Measurements from ENCODE around the gene AK3. TPM values are rescaled to one million over a fixed set of nuclear protein-coding genes. Genes with fewer than 3 reads are reported as not detected.
A peak's percentile ranks its signal among the peaks of the same experiment; 100 is the strongest.

The AK3 gene
- total and polyA plus RNA-seq, 7 donors: 47.5 to 183 (median 111) TPM

DNA sequence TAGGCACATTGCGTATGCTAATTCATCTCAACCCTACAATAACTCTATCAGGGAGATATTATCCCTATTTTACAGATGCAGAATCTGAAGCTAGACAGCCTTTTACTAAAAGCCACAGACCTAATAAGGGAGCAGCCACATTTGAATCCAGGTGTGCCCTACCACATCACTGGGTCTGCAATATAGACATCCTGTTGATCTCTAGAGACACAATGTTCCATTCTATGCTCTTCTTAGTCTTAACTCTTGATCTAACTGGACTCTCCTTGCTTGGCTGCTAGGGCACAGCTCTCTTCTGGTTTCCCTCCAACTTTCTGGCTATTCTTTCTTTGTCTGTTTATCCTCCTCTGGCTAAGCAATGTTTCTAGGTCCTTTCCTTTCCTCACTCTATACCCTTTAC lies 73.3 kb downstream of the AK3 start:
- DNase-seq (no peak), ATAC-seq (no peak)
- intact Hi-C loops (cut with DNase I): loop anchor here in 1 of 2 donors (5.0 to 10.0 kb wide), 3 partner anchors 75 to 957 kb away; partner anchors contain the start of genes AK3, JAK2 and RIC1
- TF ChIP-seq, protein P1, sequence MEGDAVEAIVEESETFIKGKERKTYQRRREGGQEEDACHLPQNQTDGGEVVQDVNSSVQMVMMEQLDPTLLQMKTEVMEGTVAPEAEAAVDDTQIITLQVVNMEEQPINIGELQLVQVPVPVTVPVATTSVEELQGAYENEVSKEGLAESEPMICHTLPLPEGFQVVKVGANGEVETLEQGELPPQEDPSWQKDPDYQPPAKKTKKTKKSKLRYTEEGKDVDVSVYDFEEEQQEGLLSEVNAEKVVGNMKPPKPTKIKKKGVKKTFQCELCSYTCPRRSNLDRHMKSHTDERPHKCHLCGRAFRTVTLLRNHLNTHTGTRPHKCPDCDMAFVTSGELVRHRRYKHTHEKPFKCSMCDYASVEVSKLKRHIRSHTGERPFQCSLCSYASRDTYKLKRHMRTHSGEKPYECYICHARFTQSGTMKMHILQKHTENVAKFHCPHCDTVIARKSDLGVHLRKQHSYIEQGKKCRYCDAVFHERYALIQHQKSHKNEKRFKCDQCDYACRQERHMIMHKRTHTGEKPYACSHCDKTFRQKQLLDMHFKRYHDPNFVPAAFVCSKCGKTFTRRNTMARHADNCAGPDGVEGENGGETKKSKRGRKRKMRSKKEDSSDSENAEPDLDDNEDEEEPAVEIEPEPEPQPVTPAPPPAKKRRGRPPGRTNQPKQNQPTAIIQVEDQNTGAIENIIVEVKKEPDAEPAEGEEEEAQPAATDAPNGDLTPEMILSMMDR (IDR thresholded peaks at IDR 0.05): no peak
- Histone ChIP-seq H3K9me3 (no peaks in the 10 kb centered on the region), H3K4me3 (no peak overlapping the region), H3K27me3 (ENCODE audit: insufficient read depth in 3 of 3, low read length in 2 of 3) (no peaks in the 10 kb centered on the region), H3K27ac (no peak overlapping the region), H3K4me1 (peaks cover 20% of the 10 kb centered on the region), H3K36me3 (ENCODE audit: insufficient read depth in 1 of 2, low read depth in 1 of 2) (no peaks in the 10 kb centered on the region)
- 95 to 100% (median 99%) methylated on average over 1 of the region's 1 CpG for WGBS, 3 donors

DNA sequence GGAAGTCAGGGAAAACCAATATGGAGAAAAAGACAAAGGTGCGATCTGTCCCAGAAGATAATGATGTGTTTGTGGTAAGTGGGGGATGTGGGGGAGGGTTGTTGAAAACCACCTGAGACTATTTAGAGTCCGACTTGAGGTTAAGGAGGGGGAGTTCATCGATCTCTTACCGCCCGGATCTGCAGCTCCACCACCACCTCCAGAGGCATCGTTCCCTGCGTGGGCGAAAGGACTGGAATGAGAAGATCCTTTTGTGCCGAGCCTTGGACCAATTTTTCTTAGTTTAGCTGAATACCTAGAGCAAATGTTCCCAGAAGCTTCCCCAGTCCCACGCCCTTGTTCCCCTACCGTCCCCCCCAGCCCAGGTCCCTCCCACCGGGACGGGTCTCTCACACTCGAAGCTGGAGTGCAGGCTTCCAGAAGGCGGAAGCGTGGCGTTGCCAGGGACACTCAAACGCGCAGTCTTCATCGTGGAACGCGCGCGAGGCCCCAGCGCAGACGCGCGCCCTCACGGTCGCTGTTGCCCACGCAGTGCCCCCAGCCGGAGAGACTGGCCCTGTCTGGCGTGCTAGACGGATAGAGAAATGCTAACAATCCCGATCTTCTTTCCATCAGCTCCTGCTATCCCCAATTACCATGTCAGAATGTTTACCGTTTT lies 74.8 kb downstream of the AK3 start, which contains the start of gene SPATA6L:
Gene SPATA6L, minus strand, starts transcription at position 439 of the 658 bp plus-strand sequence. Its CDS starts 230 bp downstream, at position 209.
- Histone ChIP-seq H3K9me3 (no peaks in the 10 kb centered on the region), H3K4me1 (peaks cover 24% of the 10 kb centered on the region), H3K36me3 (ENCODE audit: insufficient read depth in 1 of 2, low read depth in 1 of 2) (no peaks in the 10 kb centered on the region), H3K27me3 (ENCODE audit: insufficient read depth in 3 of 3, low read length in 2 of 3) (no peaks in the 10 kb centered on the region), H3K27ac (peak within 1 kb of the TSS; percentile 37), H3K4me3 (peak within 1 kb of the TSS; percentile 63)
- ATAC-seq (peak; percentile 43 to 70 (median 53)), DNase-seq (peak; percentile 69 to 80)
- intact Hi-C loops (cut with DNase I): loop anchor here in 1 of 2 donors (5.0 to 10.0 kb wide), 3 partner anchors 76 to 959 kb away; partner anchors contain the start of genes AK3, JAK2 and RIC1
- WGBS, 3 donors: 2 to 3% (median 3%) methylated on average over 36 of the region's 36 CpGs
- TF ChIP-seq, protein P1 (IDR thresholded peaks at IDR 0.05): no peak

- ATAC-seq (no peak), DNase-seq (no peak)
- Histone ChIP-seq H3K27me3 (ENCODE audit: insufficient read depth in 3 of 3, low read length in 2 of 3) (no peaks in the 10 kb centered on the region), H3K27ac (no peak overlapping the region), H3K36me3 (ENCODE audit: insufficient read depth in 1 of 2, low read depth in 1 of 2) (no peaks in the 10 kb centered on the region), H3K4me3 (peak overlapping the region; percentile 63), H3K4me1 (peaks cover 24% of the 10 kb centered on the region), H3K9me3 (no peaks in the 10 kb centered on the region)
- TF ChIP-seq, protein P1 (IDR thresholded peaks at IDR 0.05): no peak
- WGBS, 3 donors: 72 to 82% (median 77%) methylated on average over 2 of the region's 2 CpGs
- intact Hi-C loops (cut with DNase I): loop anchor here in 1 of 2 donors (5.0 to 10.0 kb wide), 3 partner anchors 77 to 959 kb away; partner anchors contain the start of genes AK3, JAK2 and RIC1
Observed at GRCh38 chr9:4665357-4665756, 75.6 kb downstream of the AK3 start.

GRCh38 chr9:4663956-4664355 lies 77.0 kb downstream of the AK3 start:
- no peak for ATAC-seq
- H3K36me3 ChIP-seq (ENCODE audit: insufficient read depth in 1 of 2, low read depth in 1 of 2): no peaks in the 10 kb centered on the region
- TF ChIP-seq, protein P1 (IDR thresholded peaks at IDR 0.05): no peak
- no peak overlapping the region for H3K27ac ChIP-seq
- DNase-seq: no peak
- H3K9me3 ChIP-seq: no peaks in the 10 kb centered on the region
- intact Hi-C loops (cut with DNase I): loop anchor here in 1 of 2 donors (10.0 kb wide), 2 partner anchors 321 to 961 kb away; partner anchors contain the start of genes JAK2 and RIC1
- no peak overlapping the region for H3K4me3 ChIP-seq
- H3K4me1 ChIP-seq: peaks cover 24% of the 10 kb centered on the region
- WGBS, 3 donors: 90 to 94% (median 92%) methylated on average over 3 of the region's 3 CpGs
- H3K27me3 ChIP-seq (ENCODE audit: insufficient read depth in 3 of 3, low read length in 2 of 3): no peaks in the 10 kb centered on the region

Data from psoas muscle (tissue), 8 donors.